ENCODE measurements around the gene MEGF6. TPM values are rescaled to one million over a fixed set of nuclear protein-coding genes. Genes with fewer than 3 reads are reported as not detected.

The MEGF6 gene
- total and polyA plus RNA-seq, 4 donors, result 6.0 to 19.9 (median 15.3) TPM

- no peaks in the 10 kb centered on the region for H3K9me3 ChIP-seq (ENCODE audit: control insufficient read depth, insufficient read depth, low read length)
- H3K4me1 ChIP-seq (ENCODE audit: control insufficient read depth, insufficient read depth, low read length), result peaks cover 10% of the 10 kb centered on the region
- no peak overlapping the region for H3K4me3 ChIP-seq (ENCODE audit: low read depth, low read length)
- peaks cover 8% of the 10 kb centered on the region for H3K27me3 ChIP-seq (ENCODE audit: control insufficient read depth, insufficient read depth, low read length)
- H3K36me3 ChIP-seq (ENCODE audit: control insufficient read depth, insufficient read depth, low read length), result peaks cover 48% of the 10 kb centered on the region
- 86% methylated on average over 16 of the region's 27 CpGs for WGBS (ENCODE audit: insufficient coverage)
- DNase-seq (ENCODE audit: low read depth in 4 of 6, low spot score in 6 of 6), result no peak
- H3K27ac ChIP-seq (ENCODE audit: low read depth, low read length), result no peak overlapping the region
Measured at GRCh38 chr1:3645666-3646355, 34.5 kb upstream of the MEGF6 start.

DNA sequence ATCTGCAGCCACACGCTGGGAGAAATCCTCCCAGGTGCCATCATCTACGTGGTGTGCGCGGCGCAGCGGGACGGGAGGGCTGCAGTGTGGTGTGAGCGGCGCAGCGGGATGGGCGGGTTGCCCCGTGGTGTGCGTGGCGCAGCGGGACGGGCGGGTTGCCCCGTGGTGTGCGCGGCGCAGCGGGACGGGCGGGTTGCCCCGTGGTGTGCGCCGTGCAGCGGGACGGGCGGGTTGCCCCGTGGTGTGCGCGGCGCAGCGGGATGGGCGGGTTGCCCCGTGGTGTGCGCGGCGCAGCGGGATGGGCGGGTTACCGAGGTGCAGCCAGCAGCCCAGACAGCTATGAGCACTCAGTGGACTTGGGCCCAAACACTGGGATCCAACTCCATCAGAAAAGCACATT is 33.9 kb upstream of the MEGF6 start:
- H3K36me3 ChIP-seq (ENCODE audit: control insufficient read depth, insufficient read depth, low read length), result peaks cover 54% of the 10 kb centered on the region
- DNase-seq (ENCODE audit: low read depth in 4 of 6, low spot score in 6 of 6), result no peak
- no peak overlapping the region for H3K27ac ChIP-seq (ENCODE audit: low read depth, low read length)
- WGBS (ENCODE audit: insufficient coverage), result 91% methylated on average over 25 of the region's 43 CpGs
- H3K4me3 ChIP-seq (ENCODE audit: low read depth, low read length), result no peak overlapping the region
- peaks cover 3% of the 10 kb centered on the region for H3K27me3 ChIP-seq (ENCODE audit: control insufficient read depth, insufficient read depth, low read length)
- no peaks in the 10 kb centered on the region for H3K9me3 ChIP-seq (ENCODE audit: control insufficient read depth, insufficient read depth, low read length)
- H3K4me1 ChIP-seq (ENCODE audit: control insufficient read depth, insufficient read depth, low read length), result peaks cover 4% of the 10 kb centered on the region

DNA sequence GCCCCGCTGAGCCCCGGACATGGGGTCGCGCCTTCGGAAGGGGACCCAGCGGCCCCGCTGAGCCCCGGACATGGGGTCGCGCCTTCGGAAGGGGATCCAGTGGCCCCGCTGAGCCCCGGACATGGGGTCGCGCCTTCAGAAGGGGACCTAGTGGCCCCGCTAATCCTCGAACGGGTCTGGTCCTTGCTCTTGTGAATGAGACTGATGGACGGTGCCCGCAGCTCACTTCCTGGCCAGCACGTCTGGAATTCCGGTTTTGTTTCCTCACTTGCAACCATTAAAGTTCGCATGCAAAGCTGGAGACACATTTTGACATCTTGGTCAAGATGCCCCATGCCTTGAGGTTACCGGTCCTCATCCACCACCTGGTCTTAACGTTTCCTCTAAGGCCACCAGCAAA is 33.0 kb upstream of the MEGF6 start:
- H3K4me3 ChIP-seq (ENCODE audit: low read depth, low read length), result no peak overlapping the region
- H3K4me1 ChIP-seq (ENCODE audit: control insufficient read depth, insufficient read depth, low read length), result peaks cover 1% of the 10 kb centered on the region
- no peaks in the 10 kb centered on the region for H3K27me3 ChIP-seq (ENCODE audit: control insufficient read depth, insufficient read depth, low read length)
- H3K27ac ChIP-seq (ENCODE audit: low read depth, low read length), result no peak overlapping the region
- DNase-seq (ENCODE audit: low read depth in 4 of 6, low spot score in 6 of 6), result no peak
- H3K9me3 ChIP-seq (ENCODE audit: control insufficient read depth, insufficient read depth, low read length), result no peaks in the 10 kb centered on the region
- H3K36me3 ChIP-seq (ENCODE audit: control insufficient read depth, insufficient read depth, low read length), result peaks cover 63% of the 10 kb centered on the region
- WGBS (ENCODE audit: insufficient coverage), result 98% methylated on average over 16 of the region's 25 CpGs

DNA sequence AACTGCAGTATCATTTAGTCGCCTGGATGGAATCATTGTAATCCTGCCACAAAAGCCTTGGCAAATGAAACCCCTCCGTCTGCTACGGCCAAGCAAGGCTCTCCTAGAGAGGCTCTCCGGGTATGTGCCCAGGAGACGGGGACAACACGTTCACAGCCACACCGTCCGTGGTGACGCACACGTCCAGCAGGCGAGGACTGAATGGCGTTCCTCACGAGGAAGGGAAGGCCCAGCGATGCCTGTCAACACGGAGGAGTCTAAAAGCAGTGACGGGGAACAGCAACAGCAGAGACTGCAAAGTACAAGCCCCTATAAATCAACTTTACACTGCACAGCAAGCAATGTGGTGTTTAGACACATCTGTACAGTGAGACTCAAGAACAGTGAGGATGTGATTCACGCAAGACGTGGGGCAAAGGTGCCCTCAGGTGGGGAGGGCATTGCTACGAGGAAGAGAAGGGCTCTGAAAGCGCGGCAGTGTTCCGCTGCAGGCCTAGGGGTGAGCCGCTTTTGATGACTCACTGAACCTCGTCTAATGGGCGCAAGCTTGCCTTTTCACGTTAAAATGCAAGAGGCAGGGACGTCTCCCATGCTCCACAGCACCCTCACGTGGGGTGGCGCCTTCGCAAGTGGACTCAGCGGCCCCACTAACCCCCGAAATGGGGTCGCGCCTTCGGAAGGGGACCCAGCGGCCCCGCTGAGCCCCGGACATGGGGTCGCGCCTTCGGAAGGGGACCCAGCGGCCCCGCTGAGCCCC is 31.8 kb upstream of the MEGF6 start:
- WGBS (ENCODE audit: insufficient coverage), result 72% methylated on average over 24 of the region's 43 CpGs
- Histone ChIP-seq H3K27ac (ENCODE audit: low read depth, low read length) (no peak overlapping the region), H3K36me3 (ENCODE audit: control insufficient read depth, insufficient read depth, low read length) (peaks cover 74% of the 10 kb centered on the region), H3K27me3 (ENCODE audit: control insufficient read depth, insufficient read depth, low read length) (no peaks in the 10 kb centered on the region), H3K4me3 (ENCODE audit: low read depth, low read length) (no peak overlapping the region), H3K4me1 (ENCODE audit: control insufficient read depth, insufficient read depth, low read length) (no peaks in the 10 kb centered on the region), H3K9me3 (ENCODE audit: control insufficient read depth, insufficient read depth, low read length) (no peaks in the 10 kb centered on the region)
- no peak for DNase-seq (ENCODE audit: low read depth in 4 of 6, low spot score in 6 of 6)

DNA sequence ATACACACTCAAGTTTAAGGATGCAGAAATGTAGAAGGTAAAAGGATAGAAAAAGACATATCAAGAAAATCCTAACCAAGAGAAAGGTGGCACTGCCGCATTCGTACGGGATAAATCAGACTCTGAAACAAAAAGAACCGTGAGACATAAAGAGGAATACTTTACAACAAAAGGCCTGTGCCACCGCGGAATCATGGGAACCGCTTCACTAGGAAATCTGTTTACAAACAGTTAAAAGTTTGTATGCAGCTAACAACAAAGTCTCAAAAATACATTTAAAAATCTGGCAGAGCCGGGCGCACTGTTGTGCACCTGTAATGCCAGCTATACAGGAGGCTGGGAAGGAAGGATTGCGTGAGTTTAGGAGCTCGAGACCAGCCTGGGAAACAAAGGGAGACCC is 30.5 kb upstream of the MEGF6 start:
- H3K27ac ChIP-seq (ENCODE audit: low read depth, low read length), result no peak overlapping the region
- H3K27me3 ChIP-seq (ENCODE audit: control insufficient read depth, insufficient read depth, low read length), result no peaks in the 10 kb centered on the region
- no peak overlapping the region for H3K4me3 ChIP-seq (ENCODE audit: low read depth, low read length)
- WGBS (ENCODE audit: insufficient coverage), result 100% methylated on average over 4 of the region's 11 CpGs
- DNase-seq (ENCODE audit: low read depth in 4 of 6, low spot score in 6 of 6), result no peak
- peaks cover 81% of the 10 kb centered on the region for H3K36me3 ChIP-seq (ENCODE audit: control insufficient read depth, insufficient read depth, low read length)
- H3K4me1 ChIP-seq (ENCODE audit: control insufficient read depth, insufficient read depth, low read length), result no peaks in the 10 kb centered on the region
- H3K9me3 ChIP-seq (ENCODE audit: control insufficient read depth, insufficient read depth, low read length), result no peaks in the 10 kb centered on the region

DNA sequence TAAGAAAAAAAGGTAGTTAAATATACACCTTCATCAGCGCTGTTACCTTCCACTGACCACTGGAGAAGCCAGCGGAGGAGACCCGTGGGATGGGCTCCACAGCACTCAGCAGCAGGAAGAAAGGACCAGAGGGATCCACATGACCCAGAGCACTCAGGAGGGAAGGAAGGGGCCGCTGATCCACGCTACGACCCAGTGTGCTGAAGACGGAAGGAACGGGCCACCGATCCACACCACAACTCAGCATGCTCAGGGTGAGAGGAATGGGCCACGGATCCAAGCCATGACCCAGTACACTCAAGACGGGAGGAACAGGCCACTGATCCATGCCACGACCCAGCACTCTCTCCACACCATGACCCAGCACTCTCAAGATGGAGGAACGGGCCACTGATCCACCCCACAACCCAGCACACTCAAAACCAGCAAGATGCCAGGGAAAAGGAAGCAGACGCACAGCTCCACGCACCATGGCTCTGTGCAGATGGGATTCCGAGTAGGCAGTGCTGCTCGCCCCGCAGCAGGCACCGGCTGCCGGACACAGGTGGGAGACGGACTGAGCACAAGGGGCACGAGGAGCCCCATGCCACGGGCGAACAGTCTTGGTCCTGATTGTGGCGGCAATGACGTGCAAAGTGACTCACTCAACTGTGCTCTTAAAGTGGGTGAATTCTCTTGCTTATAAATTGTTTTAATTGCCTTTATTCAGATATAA is 29.9 kb upstream of the MEGF6 start:
- Histone ChIP-seq H3K4me1 (ENCODE audit: control insufficient read depth, insufficient read depth, low read length) (no peaks in the 10 kb centered on the region), H3K4me3 (ENCODE audit: low read depth, low read length) (no peak overlapping the region), H3K36me3 (ENCODE audit: control insufficient read depth, insufficient read depth, low read length) (peaks cover 82% of the 10 kb centered on the region), H3K27me3 (ENCODE audit: control insufficient read depth, insufficient read depth, low read length) (no peaks in the 10 kb centered on the region), H3K27ac (ENCODE audit: low read depth, low read length) (no peak overlapping the region), H3K9me3 (ENCODE audit: control insufficient read depth, insufficient read depth, low read length) (no peaks in the 10 kb centered on the region)
- DNase-seq (ENCODE audit: low read depth in 4 of 6, low spot score in 6 of 6), result no peak
- WGBS (ENCODE audit: insufficient coverage), result 96% methylated on average over 16 of the region's 26 CpGs

- H3K4me3 ChIP-seq (ENCODE audit: low read depth, low read length), result no peak overlapping the region
- peaks cover 82% of the 10 kb centered on the region for H3K36me3 ChIP-seq (ENCODE audit: control insufficient read depth, insufficient read depth, low read length)
- DNase-seq (ENCODE audit: low read depth in 4 of 6, low spot score in 6 of 6), result no peak
- H3K4me1 ChIP-seq (ENCODE audit: control insufficient read depth, insufficient read depth, low read length), result no peaks in the 10 kb centered on the region
- H3K27ac ChIP-seq (ENCODE audit: low read depth, low read length), result no peak overlapping the region
- 91% methylated on average over 33 of the region's 36 CpGs for WGBS (ENCODE audit: insufficient coverage)
- no peaks in the 10 kb centered on the region for H3K27me3 ChIP-seq (ENCODE audit: control insufficient read depth, insufficient read depth, low read length)
- H3K9me3 ChIP-seq (ENCODE audit: control insufficient read depth, insufficient read depth, low read length), result no peaks in the 10 kb centered on the region
Measured at GRCh38 chr1:3640121-3640837, 29.0 kb upstream of the MEGF6 start.

DNA sequence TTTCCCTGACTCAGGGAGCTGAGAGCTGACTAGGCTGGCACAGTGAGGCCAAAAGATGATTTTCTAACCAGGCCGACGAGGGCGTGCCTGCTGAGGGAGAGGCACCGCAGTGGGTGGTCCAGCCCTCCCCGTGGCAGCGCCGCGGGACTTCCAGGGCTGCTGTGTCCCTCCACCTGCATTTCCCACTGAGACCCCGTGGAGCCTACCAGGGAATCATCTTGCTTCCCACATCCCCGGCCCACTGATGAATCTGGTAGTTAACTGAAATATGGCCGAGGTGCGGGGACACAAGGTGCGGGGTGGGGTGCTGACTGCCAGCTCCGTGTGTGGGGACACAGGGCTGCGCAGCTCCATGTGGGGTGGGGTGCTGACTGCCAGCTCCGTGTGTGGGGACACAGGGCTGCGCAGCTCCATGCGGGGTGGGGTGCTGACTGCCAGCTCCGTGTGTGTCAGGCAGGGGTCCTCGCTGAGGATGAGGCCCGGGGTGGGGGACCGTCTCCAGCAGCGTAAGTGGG is 28.1 kb upstream of the MEGF6 start:
- no peaks in the 10 kb centered on the region for H3K4me1 ChIP-seq (ENCODE audit: control insufficient read depth, insufficient read depth, low read length)
- no peak overlapping the region for H3K27ac ChIP-seq (ENCODE audit: low read depth, low read length)
- no peak overlapping the region for H3K4me3 ChIP-seq (ENCODE audit: low read depth, low read length)
- DNase-seq (ENCODE audit: low read depth in 4 of 6, low spot score in 6 of 6), result no peak
- H3K27me3 ChIP-seq (ENCODE audit: control insufficient read depth, insufficient read depth, low read length), result no peaks in the 10 kb centered on the region
- H3K36me3 ChIP-seq (ENCODE audit: control insufficient read depth, insufficient read depth, low read length), result peaks cover 87% of the 10 kb centered on the region
- no peaks in the 10 kb centered on the region for H3K9me3 ChIP-seq (ENCODE audit: control insufficient read depth, insufficient read depth, low read length)
- WGBS (ENCODE audit: insufficient coverage), result 93% methylated on average over 22 of the region's 23 CpGs

- Histone ChIP-seq H3K4me1 (ENCODE audit: control insufficient read depth, insufficient read depth, low read length) (no peaks in the 10 kb centered on the region), H3K9me3 (ENCODE audit: control insufficient read depth, insufficient read depth, low read length) (no peaks in the 10 kb centered on the region), H3K27ac (ENCODE audit: low read depth, low read length) (no peak overlapping the region), H3K36me3 (ENCODE audit: control insufficient read depth, insufficient read depth, low read length) (peaks cover 91% of the 10 kb centered on the region), H3K27me3 (ENCODE audit: control insufficient read depth, insufficient read depth, low read length) (no peaks in the 10 kb centered on the region), H3K4me3 (ENCODE audit: low read depth, low read length) (no peak overlapping the region)
- WGBS (ENCODE audit: insufficient coverage), result 100% methylated on average over 1 of the region's 15 CpGs
- no peak for DNase-seq (ENCODE audit: low read depth in 4 of 6, low spot score in 6 of 6)
Measured at GRCh38 chr1:3638676-3639075, 27.4 kb upstream of the MEGF6 start.
